CD4-positive, alpha-beta T cell (primary cell): ENCODE results near the gene SHMT2. TPM values are rescaled to one million over a fixed set of nuclear protein-coding genes. Genes with fewer than 3 reads are reported as not detected.

Source experiments
- ATAC-seq: fragments of 200-7000 bp; cut with Tn5 transposase; one replicate; pipeline ENCODE4 v1.10.0; 2022; ENCODE audit warnings: mild to moderate bottlenecking; ENCODE audit not compliant: poor library complexity
- CTCF ChIA-PET: fragments of 350-600 bp; sonication (Branson Sonifier 250); formaldehyde crosslinking; loops from one replicate; lab custom pipeline; 2021; ENCODE audit warnings: antibody characterized with exemption, inconsistent platforms; lab: Charles Lee
- POLR2A ChIA-PET: fragments of 350-600 bp; sonication (Branson Sonifier 250); formaldehyde crosslinking; loops from one replicate; lab custom pipeline; 2021; ENCODE audit warnings: antibody characterized with exemption, inconsistent platforms; lab: Charles Lee
- DNase-seq, 14 experiments: peaks; one replicate each; pipeline ENCODE4 v3.0.0-alpha.2; 2013 to 2020; ENCODE audit warnings: mixed read lengths in 2 of 14
- H3K27ac ChIP-seq, 2 donors: one replicate each; pipeline versions ENCODE4 v1.5.1 to v1.7.0; 2013; ENCODE audit warnings: low read length in 2 of 2, low read depth in 1 of 2, mild to moderate bottlenecking in 1 of 2
- H3K27me3 ChIP-seq, 2 experiments: 1 replicate in 1 of 2; 2 replicates in 1 of 2; pipeline versions ENCODE4 v1.6.1 to v1.7.0; 2013; ENCODE audit warnings: low read length in 2 of 2, control low read depth in 1 of 2, mild to moderate bottlenecking in 1 of 2, moderate library complexity in 1 of 2; ENCODE audit not compliant: insufficient read depth in 2 of 2, control insufficient read depth in 1 of 2
- H3K36me3 ChIP-seq: one replicate; pipeline ENCODE4 v1.6.1; 2013; ENCODE audit warnings: low read length, control low read depth; ENCODE audit not compliant: insufficient read depth
- H3K4me1 ChIP-seq: one replicate; pipeline ENCODE4 v1.6.1; 2013; ENCODE audit warnings: low read length, control low read depth; ENCODE audit not compliant: insufficient read depth
- H3K4me3 ChIP-seq: one replicate; pipeline ENCODE4 v1.5.1; 2013; ENCODE audit warnings: mild to moderate bottlenecking, low read length, moderate library complexity
- H3K9me3 ChIP-seq, 2 experiments: 1 replicate in 1 of 2; 2 replicates in 1 of 2; pipeline versions ENCODE4 v1.6.1 to v1.7.0; 2013; ENCODE audit warnings: low read length in 2 of 2, mild to moderate bottlenecking in 2 of 2, control low read depth in 1 of 2, moderate library complexity in 1 of 2; ENCODE audit not compliant: control insufficient read depth in 1 of 2, insufficient read depth in 1 of 2
- H3K27ac Mint-ChIP-seq: one replicate; pipeline ENCODE4 v1.8.0; 2020; ENCODE audit warnings: mixed read lengths
- H3K27me3 Mint-ChIP-seq: one replicate; pipeline ENCODE4 v1.8.0; 2021; ENCODE audit warnings: mixed read lengths
- H3K36me3 Mint-ChIP-seq: one replicate; pipeline ENCODE4 v1.8.0; 2021; ENCODE audit warnings: low read depth, mixed read lengths
- H3K4me1 Mint-ChIP-seq: one replicate; pipeline ENCODE4 v1.8.0; 2021; ENCODE audit warnings: low read depth, mixed read lengths
- H3K4me3 Mint-ChIP-seq: one replicate; pipeline ENCODE4 v1.8.0; 2020; ENCODE audit warnings: mild to moderate bottlenecking, mixed read lengths
- H3K9me3 Mint-ChIP-seq: one replicate; pipeline ENCODE4 v1.8.0; 2020; ENCODE audit warnings: mixed read lengths
- CTCF ChIP-seq: fragments of 200-600 bp; IDR thresholded peaks from one replicate; pipeline ENCODE4 v1.8.0; 2022; ENCODE audit warnings: antibody characterized with exemption, mild to moderate bottlenecking
- intact Hi-C, 2 experiments: fragments of 100-400 bp; cut with DNase I in 1 of 2; cut with micrococcal nuclease in 1 of 2; formaldehyde crosslinking; loops; one replicate each; pipeline versions ENCODE4 v1.15.1 to v1.9.0; 2023 to 2025; cut with DNase I, micrococcal nuclease
- polyA plus RNA-seq, 2 donors: library from polyadenylated mRNA; unstranded; fragments of 120-200 nt; gene quantifications; one replicate each; pipeline ENCODE4 v1.2.1, GENCODE V29; 2013
- total RNA-seq, 174 experiments: library from RNA in 2 of 174; stranded (reverse) in 2 of 174; gene quantifications; one replicate each; pipeline ENCODE4 v1.2.3 and lab custom pipeline; 2021 to 2026

SHMT2 gene
- 10 to 100 TPM; 21.3 to 22.2 TPM for total RNA-seq
- polyA plus RNA-seq (2013, experiment 1 of 2) = 67.8 TPM
- polyA plus RNA-seq (2013, experiment 2 of 2) = 59.2 TPM
- total RNA-seq (lab: John Stamatoyannopoulos, UW) = 25.6 to 563 (median 54.3) reads per million in 172 experiments

DNA sequence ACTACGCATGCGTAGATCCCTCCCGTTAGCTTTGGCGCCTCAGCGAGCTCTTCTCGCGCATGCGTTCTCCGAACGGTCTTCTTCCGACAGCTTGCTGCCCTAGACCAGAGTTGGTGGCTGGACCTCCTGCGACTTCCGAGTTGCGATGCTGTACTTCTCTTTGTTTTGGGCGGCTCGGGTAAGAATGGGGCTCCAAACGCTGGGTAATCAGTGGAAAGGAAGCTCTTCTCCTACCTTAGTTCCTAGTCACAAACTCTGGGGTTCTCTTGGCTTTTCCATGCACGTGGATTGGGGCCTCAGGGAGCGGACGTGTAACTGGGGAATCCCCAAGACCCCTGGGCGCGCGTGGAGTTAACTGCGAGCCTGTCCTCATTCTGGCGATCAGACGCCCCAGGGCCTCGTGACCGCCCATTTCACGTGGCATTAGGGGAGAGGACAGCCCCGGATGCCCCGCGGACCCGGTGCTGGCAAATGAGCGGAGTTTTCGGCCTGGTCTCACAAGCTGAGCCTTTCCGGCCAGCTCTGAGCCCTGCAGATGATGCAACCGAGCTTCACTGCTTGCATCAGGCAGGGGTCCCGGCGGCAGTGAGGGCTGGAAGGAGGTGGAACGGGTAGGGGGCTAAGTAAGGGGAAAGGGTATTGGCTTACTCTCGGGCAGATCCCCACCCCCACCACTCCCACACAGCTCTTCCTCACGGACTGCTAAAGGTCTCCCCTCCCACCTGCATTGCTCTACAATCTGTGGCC, at the start of gene SHMT2:
SHMT2 (plus strand) TSS at position 78 of the 747 bp plus-strand sequence; CDS start at position 146, 68 bp downstream.
- no peaks in the 10 kb centered on the region for H3K9me3 Mint-ChIP-seq
- H3K4me3 Mint-ChIP-seq = peak within 1 kb of the TSS; percentile 93
- peaks cover 65% of the 10 kb centered on the region for H3K4me1 ChIP-seq
- H3K9me3 ChIP-seq = peaks cover 0 to 11% of the 10 kb centered on the region in 2 experiments
- H3K36me3 Mint-ChIP-seq = peaks cover 47% of the 10 kb centered on the region
- peaks cover 16 to 23% of the 10 kb centered on the region in 2 experiments for H3K27me3 ChIP-seq
- peak; percentile 55 for ATAC-seq
- peaks cover 36% of the 10 kb centered on the region for H3K36me3 ChIP-seq
- POLR2A ChIA-PET = interaction anchor here (1.0 to 2.7 kb wide), 10 partner anchors 8 to 231 kb away, joined by 3 to 48 read pairs (median 6); partner anchors contain the start of genes NXPH4 and STAT6
- H3K4me3 ChIP-seq = peak within 1 kb of the TSS; percentile 98
- peaks cover 63% of the 10 kb centered on the region for H3K4me1 Mint-ChIP-seq
- peak within 1 kb of the TSS; percentile 76 for H3K27ac Mint-ChIP-seq
- TF ChIP-seq CTCF = no peak
- peaks cover 29% of the 10 kb centered on the region for H3K27me3 Mint-ChIP-seq
- peak; percentile 81 to 97 (median 90) for DNase-seq
- CTCF ChIA-PET = interaction anchor here (2.2 to 8.3 kb wide), 3 partner anchors 8 to 16 kb away, joined by 21 to 127 read pairs (median 24); a partner anchor contains a TSS
- intact Hi-C loops = loop anchor here (1.0 to 5.0 kb wide), 2 partner anchors 9 to 148 kb away; no protein-coding TSS in a partner anchor
- peak within 1 kb of the TSS; percentile 19 to 35 for H3K27ac ChIP-seq

- no peak overlapping the region for H3K4me3 Mint-ChIP-seq
- Histone ChIP-seq H3K4me1 (peaks cover 6% of the 10 kb centered on the region), H3K36me3 (no peaks in the 10 kb centered on the region), H3K9me3 (no peaks in the 10 kb centered on the region), H3K27ac (no peak overlapping the region), H3K4me3 (no peak overlapping the region), H3K27me3 (no peaks in the 10 kb centered on the region)
- intact Hi-C loops = loop anchor here (5.0 kb wide), 2 partner anchors 173 to 423 kb away; partner anchors contain the start of gene ZBTB39 (in 2 of the 2)
- no peaks in the 10 kb centered on the region for H3K36me3 Mint-ChIP-seq
- H3K27me3 Mint-ChIP-seq = no peaks in the 10 kb centered on the region
- no peaks in the 10 kb centered on the region for H3K4me1 Mint-ChIP-seq
- DNase-seq (no peak), ATAC-seq (no peak)
- ChIA-PET CTCF (interaction anchor here (4.4 kb wide), 1 partner anchor 54 kb away, joined by 63 read pairs; the partner anchor contains the start of gene LRP1), POLR2A (no interaction called here)
- no peak for TF ChIP-seq CTCF
- H3K9me3 Mint-ChIP-seq = no peaks in the 10 kb centered on the region
- no peak overlapping the region for H3K27ac Mint-ChIP-seq
Observed at GRCh38 chr12:57180321-57180989, 49.1 kb upstream of the SHMT2 start.

DNA sequence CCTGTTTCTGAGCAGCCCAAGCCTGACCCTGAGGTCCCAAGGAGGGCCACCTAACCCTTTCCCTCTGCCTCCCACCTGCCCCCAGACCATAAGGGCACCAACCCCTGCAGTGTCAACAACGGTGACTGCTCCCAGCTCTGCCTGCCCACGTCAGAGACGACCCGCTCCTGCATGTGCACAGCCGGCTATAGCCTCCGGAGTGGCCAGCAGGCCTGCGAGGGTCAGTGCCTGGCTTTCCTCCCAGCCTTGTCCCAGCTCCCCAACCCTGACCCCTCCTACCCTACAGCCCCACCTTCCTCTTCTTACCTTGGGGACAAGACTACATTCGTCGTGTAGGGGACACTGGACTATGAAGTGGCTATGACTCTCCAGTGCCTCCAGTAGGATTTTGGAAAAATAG, 48.4 kb upstream of the SHMT2 start:
- ChIA-PET CTCF (interaction anchor here (4.4 kb wide), 1 partner anchor 55 kb away, joined by 63 read pairs; the partner anchor contains the start of gene LRP1), POLR2A (interaction anchor here (1.0 kb wide), 1 partner anchor 53 kb away, joined by 3 read pairs; the partner anchor contains the start of gene LRP1)
- H3K9me3 ChIP-seq = no peaks in the 10 kb centered on the region
- no peaks in the 10 kb centered on the region for H3K27me3 ChIP-seq
- H3K36me3 ChIP-seq = no peaks in the 10 kb centered on the region
- Mint-ChIP-seq H3K4me1 (no peaks in the 10 kb centered on the region), H3K36me3 (no peaks in the 10 kb centered on the region), H3K9me3 (no peaks in the 10 kb centered on the region), H3K4me3 (no peak overlapping the region), H3K27me3 (no peaks in the 10 kb centered on the region), H3K27ac (no peak overlapping the region)
- no peak for TF ChIP-seq CTCF
- DNase-seq = no peak
- intact Hi-C loops = loop anchor here (5.0 kb wide), 2 partner anchors 174 to 424 kb away; partner anchors contain the start of gene ZBTB39 (in 2 of the 2)
- ATAC-seq = no peak
- peaks cover 6% of the 10 kb centered on the region for H3K4me1 ChIP-seq
- no peak overlapping the region for H3K27ac ChIP-seq
- no peak overlapping the region for H3K4me3 ChIP-seq
